HepG2 (cell line): Measurements from ENCODE around the gene FNDC4. TPM values are rescaled to one million over a fixed set of nuclear protein-coding genes. Genes with fewer than 3 reads are reported as not detected.

ENCODE experiments used
- ATF7-NPFF ChIP-seq: sonication (generic); formaldehyde crosslinking; IDR thresholded peaks from 2 replicates; pipeline ENCODE4 v1.8.1; 2023; ENCODE audit warnings: mild to moderate bottlenecking, low read depth, missing genetic modification reagents, moderate library complexity
- BHLHE40 ChIP-seq: IDR thresholded peaks from 2 replicates; pipeline ENCODE4 v1.6.1; 2011; ENCODE audit warnings: low read length, improper control_type of control experiment
- FOXM1 ChIP-seq: sonication (generic); formaldehyde crosslinking; IDR thresholded peaks from 2 replicates; pipeline ENCODE4 v1.5.0; 2020; ENCODE audit warnings: missing genetic modification reagents
- FOXP1 ChIP-seq, 2 experiments: fragments of 450-650 bp in 1 of 2; IDR thresholded peaks; 2 replicates each; pipeline ENCODE4 v1.6.1; 2017 to 2018; ENCODE audit warnings: antibody characterized with exemption in 1 of 2
- HOXA9 ChIP-seq: sonication (generic); formaldehyde crosslinking; IDR thresholded peaks from 2 replicates; pipeline ENCODE4 v1.8.1; 2022; ENCODE audit warnings: missing genetic modification reagents, mild to moderate bottlenecking, moderate library complexity, borderline replicate concordance
- KDM1A ChIP-seq: IDR thresholded peaks from 2 replicates; pipeline ENCODE4 v1.6.1; 2016; ENCODE audit warnings: missing compliant biosample characterization
- MED13 ChIP-seq: sonication (generic); formaldehyde crosslinking; IDR thresholded peaks from 2 replicates; pipeline ENCODE4 v1.5.0; 2020; ENCODE audit warnings: missing genetic modification reagents
- NFKB2 ChIP-seq: sonication (generic); formaldehyde crosslinking; IDR thresholded peaks from 2 replicates; pipeline ENCODE4 v1.4.0; 2020; ENCODE audit warnings: missing genetic modification reagents, borderline replicate concordance
- RNF2 ChIP-seq: fragments of 450-650 bp; conservative IDR thresholded peaks from 2 replicates; pipeline ENCODE4 v1.6.1; 2016; ENCODE audit warnings: low read depth
- TEAD2 ChIP-seq: sonication (generic); formaldehyde crosslinking; IDR thresholded peaks from 2 replicates; pipeline ENCODE4 v1.9.0; 2021; ENCODE audit warnings: missing genetic modification reagents
- YEATS4 ChIP-seq: sonication (generic); formaldehyde crosslinking; IDR thresholded peaks from 2 replicates; pipeline ENCODE4 v1.4.0; 2020; ENCODE audit warnings: missing genetic modification reagents, borderline replicate concordance
- YY1 ChIP-seq: IDR thresholded peaks from 2 replicates; pipeline ENCODE4 v1.6.1; 2011; ENCODE audit warnings: low read length, low read depth, moderate library complexity, mild to moderate bottlenecking; ENCODE audit not compliant: insufficient read depth, insufficient replicate concordance
- ZNF260 ChIP-seq: sonication (generic); formaldehyde crosslinking; IDR thresholded peaks from 2 replicates; pipeline ENCODE4 v1.4.0; 2020; ENCODE audit warnings: missing genetic modification reagents, low read depth, mild to moderate bottlenecking, borderline replicate concordance
- ZNF30 ChIP-seq: sonication (generic); formaldehyde crosslinking; IDR thresholded peaks from 2 replicates; pipeline ENCODE4 v1.5.0; 2020; ENCODE audit warnings: mild to moderate bottlenecking, missing genetic modification reagents
- ZNF570 ChIP-seq: sonication (generic); formaldehyde crosslinking; IDR thresholded peaks from 2 replicates; pipeline ENCODE4 v1.4.0; 2020; ENCODE audit warnings: mild to moderate bottlenecking, missing genetic modification reagents, borderline replicate concordance
- ZNF605 ChIP-seq: sonication (generic); formaldehyde crosslinking; IDR thresholded peaks from 2 replicates; pipeline ENCODE4 v1.8.0; 2022; ENCODE audit warnings: mild to moderate bottlenecking, missing genetic modification reagents
- polyA plus RNA-seq, 8 experiments: library from polyadenylated mRNA; depleted of rRNA in 3 of 8; stranded (reverse) in 7 of 8; unstranded in 1 of 8; fragments of >200 nt; fragmentation: Illumina TruSeq in 4 of 8; extraction: Trizol in 4 of 8; gene quantifications; 2 replicates each; pipeline versions ENCODE4 v1.2.1 to v1.2.3, GENCODE V29; 2011 to 2016; ENCODE audit warnings: low read depth in 4 of 8, missing spikeins in 1 of 8, mixed read lengths in 1 of 8; ENCODE audit not compliant: insufficient read depth in 1 of 8
- total RNA-seq, 5 experiments: library from RNA; depleted of rRNA; stranded (reverse); fragments of >200 nt; fragmentation: Illumina TruSeq; extraction: Trizol; gene quantifications; 2 replicates each; pipeline ENCODE4 v1.2.3, GENCODE V29; 2016; ENCODE audit warnings: low read depth in 1 of 5
- TF ChIP-seq, protein P1 (sequence below): sonication (generic); formaldehyde crosslinking; IDR thresholded peaks from 2 replicates; pipeline ENCODE4 v1.4.0; 2020; ENCODE audit warnings: missing genetic modification reagents, mild to moderate bottlenecking, borderline replicate concordance
- TF ChIP-seq, protein P2 (sequence below): sonication (generic); formaldehyde crosslinking; IDR thresholded peaks from 2 replicates; pipeline ENCODE4 v1.4.0; 2020; ENCODE audit warnings: missing genetic modification reagents
- TF ChIP-seq, protein P3 (sequence below): sonication (generic); formaldehyde crosslinking; IDR thresholded peaks from 2 replicates; pipeline ENCODE4 v1.9.0; 2021; ENCODE audit warnings: missing genetic modification reagents, borderline replicate concordance
- TF ChIP-seq, protein P4 (sequence below): sonication (generic); formaldehyde crosslinking; IDR thresholded peaks from 2 replicates; pipeline ENCODE4 v1.5.0; 2020; ENCODE audit warnings: mild to moderate bottlenecking, missing genetic modification reagents, borderline replicate concordance
- TF ChIP-seq, protein P5 (sequence below): IDR thresholded peaks from 2 replicates; pipeline ENCODE4 v1.6.1; 2016; ENCODE audit warnings: low read depth

FNDC4 gene
- total and polyA plus RNA-seq, 2 of the 13 experiments (the other 11 are each of a cell fraction or from before 2014, with no cell fraction given), result 9.0 to 17.4 TPM

DNA sequence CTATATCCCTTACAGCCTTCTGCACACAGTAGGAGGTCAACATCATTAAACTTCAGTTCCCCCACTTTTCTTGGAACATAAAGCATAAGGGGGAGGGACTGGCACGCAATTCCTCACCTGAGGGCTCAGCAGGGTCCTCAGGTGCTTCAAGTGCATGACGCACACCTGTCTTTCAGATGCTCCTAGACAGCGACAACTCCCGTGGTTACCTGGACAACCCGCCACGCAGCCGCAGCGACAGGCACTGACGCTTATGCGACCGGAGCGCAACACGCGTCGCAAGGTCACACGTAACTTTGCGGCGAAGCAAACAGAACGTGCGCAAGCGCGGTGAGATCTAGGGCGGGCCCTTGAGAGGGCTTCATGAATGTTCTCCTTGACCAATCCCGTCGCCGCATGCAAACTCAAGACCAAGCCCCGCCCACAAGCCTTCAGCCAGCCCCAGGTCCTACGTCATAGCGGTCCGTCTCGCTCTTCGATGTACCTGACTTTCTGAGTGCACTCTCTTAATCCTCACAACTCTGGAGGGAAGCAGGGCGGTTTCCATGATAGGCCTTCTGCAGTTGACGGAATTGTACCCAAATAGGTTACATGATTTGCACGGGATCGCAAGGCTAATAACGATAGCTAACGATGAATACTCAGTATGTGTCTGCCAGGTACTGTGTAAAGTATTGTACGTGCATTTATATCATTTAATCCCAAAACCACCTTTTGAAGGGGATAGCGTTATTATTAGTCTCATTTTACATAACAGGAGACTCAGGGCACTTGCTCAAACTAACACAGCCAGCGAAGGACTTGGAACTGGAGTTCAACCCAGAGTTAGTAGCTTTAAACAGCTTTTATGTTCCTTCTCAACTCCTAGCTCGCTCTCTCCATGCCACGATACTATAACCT, 5.3 kb downstream of the FNDC4 start, which contains the start of gene IFT172 (continued):
- TF ChIP-seq, protein P1, sequence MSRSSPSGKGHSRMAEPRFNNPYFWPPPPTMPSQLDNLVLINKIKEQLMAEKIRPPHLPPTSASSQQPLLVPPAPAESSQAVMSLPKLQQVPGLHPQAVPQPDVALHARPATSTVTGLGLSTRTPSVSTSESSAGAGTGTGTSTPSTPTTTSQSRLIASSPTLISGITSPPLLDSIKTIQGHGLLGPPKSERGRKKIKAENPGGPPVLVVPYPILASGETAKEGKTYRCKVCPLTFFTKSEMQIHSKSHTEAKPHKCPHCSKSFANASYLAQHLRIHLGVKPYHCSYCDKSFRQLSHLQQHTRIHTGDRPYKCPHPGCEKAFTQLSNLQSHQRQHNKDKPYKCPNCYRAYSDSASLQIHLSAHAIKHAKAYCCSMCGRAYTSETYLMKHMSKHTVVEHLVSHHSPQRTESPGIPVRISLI (CRISPR knock-in tag), result no peak
- TF ChIP-seq, protein P2, sequence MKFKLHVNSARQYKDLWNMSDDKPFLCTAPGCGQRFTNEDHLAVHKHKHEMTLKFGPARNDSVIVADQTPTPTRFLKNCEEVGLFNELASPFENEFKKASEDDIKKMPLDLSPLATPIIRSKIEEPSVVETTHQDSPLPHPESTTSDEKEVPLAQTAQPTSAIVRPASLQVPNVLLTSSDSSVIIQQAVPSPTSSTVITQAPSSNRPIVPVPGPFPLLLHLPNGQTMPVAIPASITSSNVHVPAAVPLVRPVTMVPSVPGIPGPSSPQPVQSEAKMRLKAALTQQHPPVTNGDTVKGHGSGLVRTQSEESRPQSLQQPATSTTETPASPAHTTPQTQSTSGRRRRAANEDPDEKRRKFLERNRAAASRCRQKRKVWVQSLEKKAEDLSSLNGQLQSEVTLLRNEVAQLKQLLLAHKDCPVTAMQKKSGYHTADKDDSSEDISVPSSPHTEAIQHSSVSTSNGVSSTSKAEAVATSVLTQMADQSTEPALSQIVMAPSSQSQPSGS, result peak; percentile 85; the same call in 1 of the 2 replicates
- TF ChIP-seq HOXA9 (CRISPR knock-in tag) (no peak), ZNF605 (CRISPR knock-in tag) (peak; percentile 87), NFKB2 (CRISPR knock-in tag) (no peak; the same call in 1 of the 2 replicates), FOXP1 (IDR thresholded peaks at IDR 0.05) (no peak), FOXP1 (CRISPR knock-in tag; IDR thresholded peaks at IDR 0.05) (peak; percentile 64), ZNF570 (no peak), YY1 (peak; percentile 43), YEATS4 (CRISPR knock-in tag) (peak; percentile 16; the same call in 1 of the 2 replicates), TEAD2 (CRISPR knock-in tag) (no peak), RNF2 (0 out of 2 replicates have a peak, but pooled peaks have one; percentile 18), FOXM1 (CRISPR knock-in tag) (no peak), KDM1A (CRISPR knock-in tag) (no peak), MED13 (CRISPR knock-in tag) (no peak), ZNF30 (CRISPR knock-in tag) (no peak), ZNF260 (CRISPR knock-in tag) (no peak), BHLHE40 (peak; percentile 63; the same call in 1 of the 2 replicates), ATF7-NPFF (peak; percentile 46)
- TF ChIP-seq, protein P3, sequence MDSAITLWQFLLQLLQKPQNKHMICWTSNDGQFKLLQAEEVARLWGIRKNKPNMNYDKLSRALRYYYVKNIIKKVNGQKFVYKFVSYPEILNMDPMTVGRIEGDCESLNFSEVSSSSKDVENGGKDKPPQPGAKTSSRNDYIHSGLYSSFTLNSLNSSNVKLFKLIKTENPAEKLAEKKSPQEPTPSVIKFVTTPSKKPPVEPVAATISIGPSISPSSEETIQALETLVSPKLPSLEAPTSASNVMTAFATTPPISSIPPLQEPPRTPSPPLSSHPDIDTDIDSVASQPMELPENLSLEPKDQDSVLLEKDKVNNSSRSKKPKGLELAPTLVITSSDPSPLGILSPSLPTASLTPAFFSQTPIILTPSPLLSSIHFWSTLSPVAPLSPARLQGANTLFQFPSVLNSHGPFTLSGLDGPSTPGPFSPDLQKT (CRISPR knock-in tag), result no peak
- TF ChIP-seq, protein P4, sequence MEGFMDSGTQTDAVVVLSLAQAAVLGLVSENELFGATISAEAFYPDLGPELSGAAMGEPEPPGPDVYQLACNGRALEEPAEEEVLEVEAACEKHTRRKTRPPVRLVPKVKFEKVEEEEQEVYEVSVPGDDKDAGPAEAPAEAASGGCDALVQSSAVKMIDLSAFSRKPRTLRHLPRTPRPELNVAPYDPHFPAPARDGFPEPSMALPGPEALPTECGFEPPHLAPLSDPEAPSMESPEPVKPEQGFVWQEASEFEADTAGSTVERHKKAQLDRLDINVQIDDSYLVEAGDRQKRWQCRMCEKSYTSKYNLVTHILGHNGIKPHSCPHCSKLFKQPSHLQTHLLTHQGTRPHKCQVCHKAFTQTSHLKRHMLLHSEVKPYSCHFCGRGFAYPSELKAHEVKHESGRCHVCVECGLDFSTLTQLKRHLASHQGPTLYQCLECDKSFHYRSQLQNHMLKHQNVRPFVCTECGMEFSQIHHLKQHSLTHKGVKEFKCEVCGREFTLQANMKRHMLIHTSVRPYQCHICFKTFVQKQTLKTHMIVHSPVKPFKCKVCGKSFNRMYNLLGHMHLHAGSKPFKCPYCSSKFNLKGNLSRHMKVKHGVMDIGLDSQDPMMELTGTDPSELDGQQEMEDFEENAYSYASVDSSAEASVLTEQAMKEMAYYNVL (CRISPR knock-in tag), result no peak; the same call in 1 of the 2 replicates
- TF ChIP-seq, protein P5, sequence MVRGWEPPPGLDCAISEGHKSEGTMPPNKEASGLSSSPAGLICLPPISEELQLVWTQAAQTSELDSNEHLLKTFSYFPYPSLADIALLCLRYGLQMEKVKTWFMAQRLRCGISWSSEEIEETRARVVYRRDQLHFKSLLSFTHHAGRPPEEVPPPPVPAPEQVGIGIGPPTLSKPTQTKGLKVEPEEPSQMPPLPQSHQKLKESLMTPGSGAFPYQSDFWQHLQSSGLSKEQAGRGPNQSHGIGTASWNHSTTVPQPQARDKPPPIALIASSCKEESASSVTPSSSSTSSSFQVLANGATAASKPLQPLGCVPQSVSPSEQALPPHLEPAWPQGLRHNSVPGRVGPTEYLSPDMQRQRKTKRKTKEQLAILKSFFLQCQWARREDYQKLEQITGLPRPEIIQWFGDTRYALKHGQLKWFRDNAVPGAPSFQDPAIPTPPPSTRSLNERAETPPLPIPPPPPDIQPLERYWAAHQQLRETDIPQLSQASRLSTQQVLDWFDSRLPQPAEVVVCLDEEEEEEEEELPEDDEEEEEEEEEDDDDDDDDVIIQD (CRISPR knock-in tag), result peak; percentile 21; the same call in 1 of the 2 replicates
